Muscle of leg (tissue), 11 donors: ENCODE data around the gene POU3F1. TPM values are rescaled to one million over a fixed set of nuclear protein-coding genes. Genes with fewer than 3 reads are reported as not detected.
"Not testable (repeated sequence)": the region's sequence is repeated elsewhere in the genome, so short reads cannot be mapped to it uniquely, and the experiment has no call there.

Source experiments
- DNase-seq: peaks from one replicate; pipeline ENCODE4 v3.0.0; 2013
- H3K27ac ChIP-seq: one replicate; pipeline ENCODE4 v1.5.1; 2013; ENCODE audit warnings: mild to moderate bottlenecking, low read length, control low read depth
- H3K27me3 ChIP-seq: one replicate; pipeline ENCODE4 v1.6.1; 2013; ENCODE audit warnings: low read length; ENCODE audit not compliant: control insufficient read depth, insufficient read depth
- H3K36me3 ChIP-seq: one replicate; pipeline ENCODE4 v1.6.1; 2013; ENCODE audit warnings: low read length; ENCODE audit not compliant: control insufficient read depth, insufficient read depth
- H3K4me1 ChIP-seq: one replicate; pipeline ENCODE4 v1.6.1; 2013; ENCODE audit warnings: low read length; ENCODE audit not compliant: control insufficient read depth, insufficient read depth
- H3K4me3 ChIP-seq: one replicate; pipeline ENCODE4 v1.5.1; 2013; ENCODE audit warnings: low read length, control low read depth
- H3K9me3 ChIP-seq: replicated peaks from 2 replicates; pipeline ENCODE4 v1.6.1; 2013; ENCODE audit warnings: low read depth, low read length; ENCODE audit not compliant: control insufficient read depth
- WGBS: methylation state at CpG from one replicate; pipeline ENCODE4 v1.1.5; 2013; ENCODE audit warnings: missing lambda C conversion rate; ENCODE audit not compliant: insufficient coverage; 5-methylcytosine and 5-hydroxymethylcytosine counted together
- polyA plus RNA-seq, 8 donors: library from polyadenylated mRNA; unstranded; fragments of 120-200 nt; gene quantifications; one replicate each; pipeline versions ENCODE4 v1.2.1 to v1.2.3, GENCODE V29; 2013; ENCODE audit warnings: inconsistent platforms in 1 of 8, low replicate concordance in 1 of 8; ENCODE audit not compliant: insufficient read length in 8 of 8, insufficient read depth in 1 of 8
- total RNA-seq: library from RNA; stranded (reverse); fragments of 120-200 nt; gene quantifications from one replicate; pipeline ENCODE4 v1.2.4, GENCODE V29; 2013

Gene POU3F1
- total and polyA plus RNA-seq, 9 donors = 0.68 to 1.9 (median 1.2) TPM

GRCh38 chr1:38039331-38040088, 7.1 kb downstream of the POU3F1 start:
- WGBS = 94% methylated on average over 12 of the region's 17 CpGs
- Histone ChIP-seq H3K9me3 (no peaks in the 10 kb centered on the region), H3K4me1 (peaks cover 6% of the 10 kb centered on the region), H3K27ac (no peak overlapping the region), H3K27me3 (peaks cover 49% of the 10 kb centered on the region), H3K4me3 (no peak overlapping the region), H3K36me3 (no peaks in the 10 kb centered on the region)
- no peak for DNase-seq

GRCh38 chr1:38038861-38039260, 7.7 kb downstream of the POU3F1 start:
- Histone ChIP-seq H3K27me3 (peaks cover 43% of the 10 kb centered on the region), H3K4me3 (no peak overlapping the region), H3K27ac (no peak overlapping the region), H3K4me1 (no peaks in the 10 kb centered on the region), H3K36me3 (no peaks in the 10 kb centered on the region), H3K9me3 (no peaks in the 10 kb centered on the region)
- no peak for DNase-seq
- WGBS = 43% methylated on average over 1 of the region's 10 CpGs

GRCh38 chr1:38037221-38037939, 9.2 kb downstream of the POU3F1 start:
- WGBS = 76% methylated on average over 3 of the region's 5 CpGs
- no peaks in the 10 kb centered on the region for H3K4me1 ChIP-seq
- DNase-seq = no peak
- no peaks in the 10 kb centered on the region for H3K9me3 ChIP-seq
- peaks cover 29% of the 10 kb centered on the region for H3K27me3 ChIP-seq
- H3K27ac ChIP-seq = no peak overlapping the region
- H3K4me3 ChIP-seq = no peak overlapping the region
- no peaks in the 10 kb centered on the region for H3K36me3 ChIP-seq

- H3K9me3 ChIP-seq = no peaks in the 10 kb centered on the region
- DNase-seq = no peak
- no peak overlapping the region for H3K4me3 ChIP-seq
- peaks cover 6% of the 10 kb centered on the region for H3K27me3 ChIP-seq
- H3K36me3 ChIP-seq = no peaks in the 10 kb centered on the region
- WGBS = 86% methylated on average over 10 of the region's 13 CpGs
- H3K27ac ChIP-seq = no peak overlapping the region
- H3K4me1 ChIP-seq = peaks cover 12% of the 10 kb centered on the region
Measured at GRCh38 chr1:38034871-38035270, 11.7 kb downstream of the POU3F1 start.

GRCh38 chr1:38032992-38033391, 13.6 kb downstream of the POU3F1 start:
- DNase-seq, H3K27ac ChIP-seq, H3K36me3 ChIP-seq, H3K4me3 ChIP-seq, H3K9me3 ChIP-seq, H3K27me3 ChIP-seq: not testable (repeated sequence)
- no CpG with 5 or more reads among the region's 2 CpGs for WGBS
- peaks cover 30% of the 10 kb centered on the region for H3K4me1 ChIP-seq

- 80% methylated on average over 1 of the region's 4 CpGs for WGBS
- Histone ChIP-seq H3K4me1 (peaks cover 33% of the 10 kb centered on the region), H3K27ac (no peak overlapping the region)
Measured at GRCh38 chr1:38031513-38031866, 15.1 kb downstream of the POU3F1 start.

GRCh38 chr1:38030596-38031512, 15.7 kb downstream of the POU3F1 start:
- no peak for DNase-seq
- no peaks in the 10 kb centered on the region for H3K9me3 ChIP-seq
- H3K36me3 ChIP-seq = peaks cover 10% of the 10 kb centered on the region
- 63% methylated on average over 10 of the region's 17 CpGs for WGBS
- no peaks in the 10 kb centered on the region for H3K27me3 ChIP-seq
- no peak overlapping the region for H3K4me3 ChIP-seq
- H3K27ac ChIP-seq = no peak overlapping the region
- peaks cover 33% of the 10 kb centered on the region for H3K4me1 ChIP-seq

More at GRCh38 chr1:38031513-38031866, 15.1 kb downstream of the POU3F1 start:
- no peak overlapping the region for H3K4me3 ChIP-seq
- peaks cover 4% of the 10 kb centered on the region for H3K36me3 ChIP-seq
- H3K27me3 ChIP-seq = no peaks in the 10 kb centered on the region
- no peak for DNase-seq
- H3K9me3 ChIP-seq = no peaks in the 10 kb centered on the region

GRCh38 chr1:38029685-38030511, 16.7 kb downstream of the POU3F1 start:
- 6% methylated on average over 6 of the region's 12 CpGs for WGBS
- H3K27ac ChIP-seq = peak overlapping the region; percentile 39
- peaks cover 33% of the 10 kb centered on the region for H3K4me1 ChIP-seq
- no peaks in the 10 kb centered on the region for H3K9me3 ChIP-seq
- H3K36me3 ChIP-seq = peaks cover 20% of the 10 kb centered on the region
- H3K27me3 ChIP-seq = no peaks in the 10 kb centered on the region
- peak; percentile 82 for DNase-seq
- H3K4me3 ChIP-seq = no peak overlapping the region

GRCh38 chr1:38029081-38029681, 17.4 kb downstream of the POU3F1 start:
- H3K4me3 ChIP-seq = no peak overlapping the region
- 8% methylated on average over 14 of the region's 23 CpGs for WGBS
- no peaks in the 10 kb centered on the region for H3K9me3 ChIP-seq
- peak; percentile 46 for DNase-seq
- H3K4me1 ChIP-seq = peaks cover 33% of the 10 kb centered on the region
- H3K27me3 ChIP-seq = no peaks in the 10 kb centered on the region
- peaks cover 21% of the 10 kb centered on the region for H3K36me3 ChIP-seq
- H3K27ac ChIP-seq = no peak overlapping the region
